Activated naive CD8-positive, alpha-beta T cell treated with anti-CD3 and anti-CD28 coated beads, Interleukin-2, amount 10 ng/mL, durations not matched to agents 7 days and 5 days (primary cell): Measurements from ENCODE around the gene C1orf116. TPM values are rescaled to one million over a fixed set of nuclear protein-coding genes. Genes with fewer than 3 reads are reported as not detected.

Experiments used
- ATAC-seq: fragments of 150-1000 bp; cut with Tn5 transposase; one replicate; pipeline ENCODE4 v1.10.0; 2021; ENCODE audit warnings: low read depth, moderate library complexity
- POLR2A ChIA-PET: fragments of 350-600 bp; sonication (Branson Sonifier 250); formaldehyde crosslinking; loops from one replicate; lab custom pipeline; 2021; ENCODE audit warnings: antibody characterized with exemption; lab: Charles Lee
- DNase-seq: peaks from one replicate; pipeline ENCODE4 v3.0.0; 2021
- H3K27ac Mint-ChIP-seq: one replicate; pipeline ENCODE4 v1.8.0; 2022; ENCODE audit warnings: mild to moderate bottlenecking, mixed read lengths
- H3K27me3 Mint-ChIP-seq: one replicate; pipeline ENCODE4 v1.8.0; 2022; ENCODE audit warnings: mild to moderate bottlenecking, moderate library complexity, mixed read lengths
- H3K36me3 Mint-ChIP-seq: one replicate; pipeline ENCODE4 v1.8.0; 2021; ENCODE audit warnings: mild to moderate bottlenecking, mixed read lengths
- H3K4me1 Mint-ChIP-seq: one replicate; pipeline ENCODE4 v1.8.0; 2021; ENCODE audit warnings: mixed read lengths
- H3K4me3 Mint-ChIP-seq: one replicate; pipeline ENCODE4 v1.8.0; 2022; ENCODE audit warnings: mild to moderate bottlenecking, moderate library complexity, mixed read lengths
- H3K9me3 Mint-ChIP-seq: one replicate; pipeline ENCODE4 v1.8.0; 2021; ENCODE audit warnings: mixed read lengths
- total RNA-seq, 2 experiments: library from RNA; stranded (reverse); gene quantifications; one replicate each; pipeline ENCODE4 v1.2.3, GENCODE V29; 2021

The C1orf116 gene
- total RNA-seq, 2 experiments from 2014 or later: not detected

DNA sequence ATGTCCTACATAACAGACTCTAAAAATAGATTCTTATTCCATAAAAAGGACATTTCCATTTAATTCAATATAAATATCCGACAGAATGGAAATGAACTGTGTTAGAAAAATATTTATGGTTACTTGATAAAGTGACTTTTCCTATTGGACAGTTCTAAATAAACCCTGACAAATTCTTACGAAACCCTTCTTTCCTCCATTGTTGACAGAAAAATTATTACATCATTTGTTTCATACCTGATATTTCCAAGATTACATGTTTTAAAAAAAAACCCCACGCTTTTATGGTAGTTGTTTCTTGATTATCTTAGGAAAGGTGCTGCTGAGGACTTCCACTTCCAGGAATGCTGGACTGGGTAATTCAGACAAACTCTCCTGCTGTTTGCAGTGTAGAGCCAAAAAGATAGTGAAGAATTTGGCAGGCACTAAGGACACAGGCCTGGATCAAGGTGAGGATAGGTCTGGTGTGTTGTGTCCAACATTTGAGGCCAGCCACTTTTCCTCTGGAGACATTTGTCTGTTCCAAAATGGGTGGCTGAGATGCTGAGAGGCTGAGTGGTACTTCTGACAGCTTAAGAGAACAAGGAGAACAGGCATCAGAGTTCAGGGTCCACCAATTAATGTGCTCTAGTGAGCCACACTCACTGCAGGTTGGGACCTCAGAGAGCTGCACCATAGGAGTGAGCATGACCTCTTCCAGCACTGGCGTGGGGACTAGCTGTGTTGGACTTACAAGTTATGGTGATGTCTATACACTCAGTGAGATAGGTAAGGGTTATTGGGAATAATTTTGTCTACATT, 7.0 kb upstream of the C1orf116 start:
- DNase-seq (no peak), ATAC-seq (no peak)
- peaks cover 9% of the 10 kb centered on the region for H3K36me3 Mint-ChIP-seq
- H3K9me3 Mint-ChIP-seq: no peaks in the 10 kb centered on the region
- H3K4me3 Mint-ChIP-seq: no peak overlapping the region
- no peak overlapping the region for H3K27ac Mint-ChIP-seq
- no peaks in the 10 kb centered on the region for H3K27me3 Mint-ChIP-seq
- POLR2A ChIA-PET: no interaction called here
- H3K4me1 Mint-ChIP-seq: no peaks in the 10 kb centered on the region

DNA sequence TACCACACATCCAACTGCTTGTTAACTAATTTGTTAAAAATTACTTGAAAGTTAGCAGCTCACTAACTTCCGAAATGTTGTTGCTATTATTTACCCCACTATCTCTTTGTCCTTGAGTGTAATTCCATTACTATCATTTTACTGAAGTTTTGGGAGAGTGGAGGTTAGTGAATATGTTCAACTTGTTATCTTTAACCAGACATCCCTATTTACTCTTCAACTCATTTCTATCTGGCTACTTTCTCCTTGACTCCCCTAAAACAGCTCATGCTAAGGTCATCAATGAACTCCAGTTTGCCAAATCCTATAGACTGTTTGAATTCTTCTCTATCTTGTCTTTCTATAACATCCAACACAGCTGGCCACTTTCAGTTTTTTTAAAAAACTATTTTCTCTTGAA, 4.3 kb upstream of the C1orf116 start:
- H3K9me3 Mint-ChIP-seq: no peaks in the 10 kb centered on the region
- no peak overlapping the region for H3K4me3 Mint-ChIP-seq
- DNase-seq (no peak), ATAC-seq (no peak)
- H3K27me3 Mint-ChIP-seq: peaks cover 21% of the 10 kb centered on the region
- POLR2A ChIA-PET: interaction anchor here (0.5 kb wide), 1 partner anchor 139 kb away, joined by 3 read pairs; no protein-coding TSS in a partner anchor
- no peaks in the 10 kb centered on the region for H3K36me3 Mint-ChIP-seq
- peaks cover 3% of the 10 kb centered on the region for H3K4me1 Mint-ChIP-seq
- no peak overlapping the region for H3K27ac Mint-ChIP-seq

DNA sequence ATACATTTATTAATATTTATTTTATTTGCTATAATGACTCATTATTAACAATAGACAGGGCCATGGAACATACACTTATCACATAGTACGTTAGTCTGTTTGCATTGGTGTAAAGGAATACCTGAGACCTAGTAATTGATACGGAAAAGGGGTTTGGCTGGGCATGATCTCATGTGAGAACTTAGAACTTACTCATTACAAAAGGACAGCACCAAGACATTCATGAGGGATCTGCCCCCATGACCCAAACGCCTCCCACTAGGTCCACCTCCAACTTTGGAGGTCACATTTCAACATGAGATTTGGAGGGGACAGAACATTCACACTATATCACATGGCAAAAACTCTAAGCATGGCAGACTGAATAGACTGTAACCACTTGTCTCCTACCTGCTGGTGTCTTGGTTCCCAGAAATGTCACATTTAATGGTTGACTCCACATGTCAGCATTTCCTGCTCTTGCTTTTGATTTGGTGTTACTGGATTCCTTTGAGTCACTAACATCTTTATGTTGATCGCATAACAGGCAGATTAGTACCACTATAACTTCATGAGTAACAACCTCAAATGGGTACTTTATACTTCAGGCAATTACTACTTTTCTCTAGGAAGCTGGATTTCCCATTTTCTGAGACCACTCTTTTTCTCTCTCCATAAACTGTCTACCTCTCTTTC, 3.5 kb upstream of the C1orf116 start:
- H3K27me3 Mint-ChIP-seq: peaks cover 28% of the 10 kb centered on the region
- H3K9me3 Mint-ChIP-seq: no peaks in the 10 kb centered on the region
- DNase-seq (no peak), ATAC-seq (no peak)
- no peak overlapping the region for H3K4me3 Mint-ChIP-seq
- POLR2A ChIA-PET: no interaction called here
- peaks cover 3% of the 10 kb centered on the region for H3K4me1 Mint-ChIP-seq
- no peaks in the 10 kb centered on the region for H3K36me3 Mint-ChIP-seq
- no peak overlapping the region for H3K27ac Mint-ChIP-seq

DNA sequence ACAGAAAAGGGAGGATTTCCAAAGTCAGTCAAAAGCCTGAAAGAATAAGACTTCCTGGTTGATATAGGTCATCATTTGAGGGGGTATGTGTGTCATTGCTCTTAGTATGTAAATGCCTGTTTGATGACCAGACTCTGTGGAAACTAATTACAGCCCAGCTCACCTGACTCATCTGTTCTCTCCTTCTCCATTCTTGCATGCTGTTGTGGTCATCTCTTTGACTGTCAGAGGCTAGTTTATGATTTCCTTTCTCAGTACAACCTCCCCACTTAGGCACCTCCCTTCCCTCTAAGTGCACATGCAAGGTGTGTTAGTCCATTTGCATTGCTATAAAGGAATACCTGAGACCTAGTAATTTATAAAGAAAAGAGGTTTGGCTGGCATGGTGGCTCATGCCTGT, 2.4 kb upstream of the C1orf116 start:
- Mint-ChIP-seq H3K36me3 (no peaks in the 10 kb centered on the region), H3K27ac (no peak overlapping the region), H3K4me1 (peaks cover 3% of the 10 kb centered on the region), H3K27me3 (peaks cover 39% of the 10 kb centered on the region), H3K9me3 (no peaks in the 10 kb centered on the region), H3K4me3 (no peak overlapping the region)
- no peak for ATAC-seq
- POLR2A ChIA-PET: no interaction called here
- no peak for DNase-seq

DNA sequence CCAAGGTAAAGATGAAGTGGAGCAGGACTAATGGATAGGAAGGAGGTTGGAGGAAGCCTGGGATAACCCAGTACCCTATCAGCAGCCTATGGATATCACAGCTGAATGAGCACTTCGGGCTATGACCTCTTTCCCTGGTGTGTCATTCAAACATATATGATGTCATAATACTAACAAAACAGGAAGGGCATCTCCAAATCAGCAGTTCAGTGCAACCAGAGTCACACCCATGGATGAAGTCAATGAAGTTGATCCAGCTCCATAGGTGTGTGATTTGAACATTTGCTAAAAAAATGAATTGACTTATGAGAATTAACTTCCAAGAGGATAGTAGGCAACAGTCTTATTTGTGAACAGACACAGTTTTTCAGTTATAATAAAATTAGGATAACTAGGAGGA, 1.7 kb upstream of the C1orf116 start:
- H3K4me3 Mint-ChIP-seq: no peak overlapping the region
- peaks cover 44% of the 10 kb centered on the region for H3K27me3 Mint-ChIP-seq
- POLR2A ChIA-PET: no interaction called here
- DNase-seq (no peak), ATAC-seq (no peak)
- H3K36me3 Mint-ChIP-seq: no peaks in the 10 kb centered on the region
- H3K27ac Mint-ChIP-seq: no peak overlapping the region
- H3K4me1 Mint-ChIP-seq: peaks cover 3% of the 10 kb centered on the region
- H3K9me3 Mint-ChIP-seq: no peaks in the 10 kb centered on the region

DNA sequence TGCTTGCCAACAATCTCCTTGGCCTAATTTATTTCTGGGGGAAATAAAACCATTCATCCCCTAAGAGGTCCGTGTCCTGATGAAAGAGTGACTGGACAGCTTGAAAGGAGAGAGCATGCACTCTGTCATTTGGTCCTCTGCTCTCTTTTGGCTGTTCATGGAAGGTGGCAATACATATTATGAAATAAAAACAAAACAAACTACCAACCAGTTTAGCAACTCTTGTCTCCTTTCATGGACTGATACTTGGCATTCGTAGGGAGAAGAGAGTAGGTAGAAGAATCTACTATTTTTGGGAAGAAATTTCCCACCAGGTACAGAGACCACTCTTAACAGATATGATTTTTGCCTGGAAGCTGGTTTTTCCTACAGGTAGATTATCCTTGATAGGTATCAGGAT, 746 bp upstream of the C1orf116 start:
- Mint-ChIP-seq H3K27ac (no peak overlapping the region), H3K4me1 (peaks cover 3% of the 10 kb centered on the region), H3K9me3 (no peaks in the 10 kb centered on the region), H3K27me3 (peaks cover 51% of the 10 kb centered on the region), H3K4me3 (no peak overlapping the region), H3K36me3 (no peaks in the 10 kb centered on the region)
- DNase-seq (no peak), ATAC-seq (no peak)
- POLR2A ChIA-PET: no interaction called here

DNA sequence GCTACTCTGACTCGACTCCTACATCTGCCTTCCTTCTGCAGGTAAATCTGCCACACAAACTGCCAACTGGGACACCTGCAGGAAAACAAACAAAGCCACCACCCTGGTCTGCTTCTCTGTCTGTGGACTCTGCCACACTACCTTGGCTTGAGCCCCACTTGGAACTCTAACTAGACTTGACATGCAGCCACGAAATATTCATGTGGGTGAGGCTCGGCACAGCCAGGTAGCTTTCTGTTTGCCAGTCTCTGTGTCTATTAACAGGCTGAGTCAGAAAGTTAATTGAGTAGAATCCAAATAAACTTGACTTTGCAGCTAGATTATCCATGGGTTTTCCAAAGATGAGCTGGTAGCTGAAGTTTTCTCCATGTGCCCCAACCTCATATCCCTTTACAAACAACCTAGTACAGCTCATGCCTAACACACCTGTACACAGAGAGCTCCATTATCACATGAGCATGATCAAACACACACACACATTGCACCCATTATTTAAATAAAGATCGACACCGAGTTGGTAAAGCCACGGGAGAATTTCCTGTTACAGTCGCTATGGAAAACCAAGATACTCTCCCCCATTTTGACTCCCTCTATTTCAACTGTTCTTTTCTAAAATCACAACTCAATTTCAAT, 808 bp downstream of the C1orf116 start:
- H3K4me3 Mint-ChIP-seq: no peak overlapping the region
- peaks cover 56% of the 10 kb centered on the region for H3K27me3 Mint-ChIP-seq
- H3K27ac Mint-ChIP-seq: no peak overlapping the region
- no peak for ATAC-seq
- no peaks in the 10 kb centered on the region for H3K9me3 Mint-ChIP-seq
- POLR2A ChIA-PET: no interaction called here
- DNase-seq: no peak
- peaks cover 3% of the 10 kb centered on the region for H3K4me1 Mint-ChIP-seq
- H3K36me3 Mint-ChIP-seq: no peaks in the 10 kb centered on the region

DNA sequence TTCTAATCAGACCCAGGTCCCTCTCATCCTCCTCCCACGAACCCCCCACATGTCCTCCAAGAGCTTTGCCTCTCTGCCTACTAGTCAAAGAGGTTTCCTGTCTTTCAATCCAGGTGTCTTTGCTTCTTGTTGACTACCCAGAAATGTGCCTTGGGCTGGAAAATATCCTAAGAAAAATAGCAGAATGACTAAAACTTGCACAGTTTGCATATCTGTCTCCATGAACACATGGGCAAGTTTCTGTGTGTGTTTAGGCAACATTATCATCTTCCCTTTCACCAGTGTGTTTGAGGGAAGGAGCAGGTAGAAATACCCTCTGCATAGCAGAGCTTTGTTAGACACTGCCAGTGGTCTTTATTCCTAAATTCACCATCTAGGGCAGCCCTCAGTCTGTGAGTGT, 1.5 kb downstream of the C1orf116 start:
- peaks cover 61% of the 10 kb centered on the region for H3K27me3 Mint-ChIP-seq
- H3K4me1 Mint-ChIP-seq: peaks cover 3% of the 10 kb centered on the region
- H3K36me3 Mint-ChIP-seq: no peaks in the 10 kb centered on the region
- H3K9me3 Mint-ChIP-seq: no peaks in the 10 kb centered on the region
- no peak overlapping the region for H3K27ac Mint-ChIP-seq
- no peak overlapping the region for H3K4me3 Mint-ChIP-seq
- POLR2A ChIA-PET: no interaction called here
- ATAC-seq (no peak), DNase-seq (no peak)

DNA sequence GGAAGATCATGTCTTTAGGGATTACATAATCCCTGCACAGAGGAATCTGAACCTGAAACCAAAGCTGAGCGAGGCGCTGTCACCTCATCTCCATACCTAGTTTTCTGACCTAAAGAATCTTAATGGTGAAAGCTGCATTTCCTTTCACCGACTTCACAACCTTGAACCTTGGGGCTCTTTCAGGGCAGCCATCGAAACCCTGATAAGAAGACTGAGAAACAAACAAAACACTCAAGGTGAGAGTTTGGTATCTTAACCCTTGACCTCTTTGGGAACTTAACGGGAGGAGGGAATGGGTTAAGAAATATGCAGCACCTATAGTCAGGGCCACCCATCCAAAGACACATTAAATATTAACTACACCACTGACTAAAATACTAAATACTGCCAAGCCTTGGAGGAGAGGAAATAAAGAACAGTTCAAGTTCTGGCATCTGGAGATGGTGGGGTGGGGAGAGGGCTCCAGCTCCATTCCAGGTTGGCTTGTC, 2.0 kb downstream of the C1orf116 start:
- Mint-ChIP-seq H3K4me1 (peaks cover 3% of the 10 kb centered on the region), H3K4me3 (no peak overlapping the region), H3K27ac (no peak overlapping the region), H3K9me3 (no peaks in the 10 kb centered on the region), H3K36me3 (no peaks in the 10 kb centered on the region), H3K27me3 (peaks cover 63% of the 10 kb centered on the region)
- POLR2A ChIA-PET: no interaction called here
- DNase-seq (no peak), ATAC-seq (no peak)

DNA sequence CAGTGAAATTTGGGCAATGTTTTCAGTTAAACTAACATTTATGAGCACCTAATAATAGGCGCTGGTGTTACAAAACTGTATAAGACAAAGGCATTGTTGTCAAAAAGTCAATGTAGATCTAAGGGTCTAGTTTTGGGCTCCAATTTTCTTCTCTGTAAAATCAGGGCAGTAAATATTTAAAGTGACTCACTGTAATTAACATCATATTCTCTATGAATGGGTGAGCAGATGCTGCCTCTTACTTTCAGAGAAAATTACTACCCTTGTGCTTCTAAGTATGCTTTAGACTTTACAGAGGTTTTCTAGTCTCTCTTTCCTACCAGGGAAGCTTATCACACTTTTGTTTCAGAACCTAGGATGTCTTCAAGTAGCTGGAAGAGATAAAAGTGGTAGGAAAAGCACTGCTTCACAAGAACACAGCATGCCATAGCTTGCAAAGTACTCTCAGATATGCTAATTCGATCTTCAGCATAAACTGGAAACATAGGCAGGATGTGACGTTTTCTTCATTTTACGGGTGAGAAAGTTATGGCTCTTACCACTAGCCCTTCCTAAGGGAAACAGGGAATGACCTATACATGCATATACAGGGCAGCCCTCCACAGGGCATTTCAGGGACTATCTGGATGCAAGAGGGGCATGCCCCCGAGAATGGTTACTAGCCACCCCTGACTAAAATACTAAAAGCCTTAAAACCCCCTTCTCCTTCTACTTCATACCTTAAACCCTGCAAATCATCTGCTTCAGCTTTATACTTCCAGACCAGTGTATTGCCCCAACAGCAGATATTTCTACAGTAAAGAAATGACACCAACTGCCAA, 2.6 kb downstream of the C1orf116 start:
- Mint-ChIP-seq H3K9me3 (no peaks in the 10 kb centered on the region), H3K36me3 (no peaks in the 10 kb centered on the region), H3K4me3 (no peak overlapping the region), H3K27ac (no peak overlapping the region), H3K27me3 (peaks cover 64% of the 10 kb centered on the region), H3K4me1 (peaks cover 3% of the 10 kb centered on the region)
- no peak for DNase-seq
- POLR2A ChIA-PET: no interaction called here
- no peak for ATAC-seq

DNA sequence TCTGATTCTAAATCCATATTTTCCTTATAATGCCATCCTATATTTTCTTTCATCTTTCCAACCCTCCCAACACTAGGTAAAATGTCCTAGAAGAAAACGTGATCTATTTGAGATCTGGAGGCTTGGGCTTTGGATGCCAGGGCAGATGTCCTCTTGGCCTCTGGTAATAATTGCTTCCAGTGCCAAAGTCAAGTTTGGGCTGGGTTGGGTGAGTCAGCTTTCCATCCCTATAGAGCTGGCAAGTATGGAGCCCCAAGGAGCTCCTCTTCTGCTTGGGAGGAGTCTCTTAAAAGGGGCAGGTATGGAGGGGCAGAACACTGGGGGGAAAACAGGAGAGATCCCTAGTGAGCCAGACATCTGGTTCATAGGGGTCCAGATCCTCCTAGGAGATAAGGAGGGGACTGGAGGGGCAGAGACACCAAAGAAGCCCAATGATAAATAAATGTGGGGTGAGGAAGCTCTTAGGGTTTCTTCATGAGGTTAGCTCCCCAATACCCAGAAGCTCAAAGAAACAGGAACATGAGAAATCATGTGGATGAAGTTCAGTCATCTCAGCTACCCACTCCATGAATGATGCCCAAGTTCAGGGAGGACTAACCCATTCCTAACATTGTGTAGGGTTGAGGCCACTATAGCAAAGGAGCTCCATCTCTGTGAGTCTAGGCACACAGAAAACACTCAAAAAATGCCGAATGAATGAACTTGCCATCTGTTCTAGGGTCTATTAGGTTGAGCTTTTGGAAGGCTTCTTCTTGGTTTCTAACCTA, 3.5 kb downstream of the C1orf116 start:
- peaks cover 68% of the 10 kb centered on the region for H3K27me3 Mint-ChIP-seq
- no peak overlapping the region for H3K27ac Mint-ChIP-seq
- POLR2A ChIA-PET: no interaction called here

DNA sequence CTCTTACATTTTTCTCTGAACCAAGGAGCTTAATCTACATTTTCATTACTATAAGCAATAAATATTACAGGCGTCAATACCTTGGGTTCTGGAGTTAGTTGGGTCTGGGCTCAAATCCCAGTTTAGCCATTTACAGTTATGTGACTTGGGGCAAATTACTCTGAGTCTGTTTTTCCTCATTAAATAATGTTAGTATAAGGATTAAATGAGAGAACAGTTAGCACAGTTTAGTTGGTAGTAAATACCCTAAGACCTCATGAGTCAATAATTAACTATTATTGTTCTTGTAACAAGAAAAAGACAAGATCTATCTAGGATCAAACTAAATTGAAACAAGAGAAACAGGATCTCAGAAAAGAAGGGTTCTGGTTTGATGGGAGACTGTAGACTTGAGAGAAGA, 4.6 kb downstream of the C1orf116 start:
- no peaks in the 10 kb centered on the region for H3K36me3 Mint-ChIP-seq
- no peaks in the 10 kb centered on the region for H3K9me3 Mint-ChIP-seq
- POLR2A ChIA-PET: no interaction called here
- no peak overlapping the region for H3K4me3 Mint-ChIP-seq
- no peak overlapping the region for H3K27ac Mint-ChIP-seq
- peaks cover 58% of the 10 kb centered on the region for H3K27me3 Mint-ChIP-seq
- ATAC-seq (no peak), DNase-seq (no peak)
- H3K4me1 Mint-ChIP-seq: peaks cover 2% of the 10 kb centered on the region

More for the DNA sequence above, 3.5 kb downstream of the C1orf116 start:
- no peak overlapping the region for H3K4me3 Mint-ChIP-seq
- DNase-seq (no peak), ATAC-seq (no peak)
- peaks cover 2% of the 10 kb centered on the region for H3K4me1 Mint-ChIP-seq
- no peaks in the 10 kb centered on the region for H3K9me3 Mint-ChIP-seq
- no peaks in the 10 kb centered on the region for H3K36me3 Mint-ChIP-seq
